Inflammatory macrophage treated with lipopolysaccharide for 1 hour (primary cell): ENCODE results near the gene SLC2A14.
"Not testable (repeated sequence)": the region's sequence is repeated elsewhere in the genome, so short reads cannot be mapped to it uniquely, and the experiment has no call there.

Experiments
- DNase-seq, 2 donors: peaks; one replicate each; pipeline ENCODE4 v3.0.0-alpha.2; 2020 to 2022

The SLC2A14 gene

GRCh38 chr12:7872566-7873319 is at the start of gene SLC2A14:
SLC2A14 (minus strand) TSS chr12:7872915; CDS start chr12:7869880, 3,035 bp downstream.
- no peak for DNase-seq

- not testable (repeated sequence) for DNase-seq
Observed at GRCh38 chr12:7921181-7921580, 48.5 kb upstream of the SLC2A14 start.

- not testable (repeated sequence) for DNase-seq
Observed at GRCh38 chr12:7918268-7918590, 45.5 kb upstream of the SLC2A14 start.

GRCh38 chr12:7917392-7918267 is 44.9 kb upstream of the SLC2A14 start:
- DNase-seq = no peak

- DNase-seq = no peak
Observed at GRCh38 chr12:7916936-7917335, 44.2 kb upstream of the SLC2A14 start.

GRCh38 chr12:7915661-7916403 is 43.1 kb upstream of the SLC2A14 start:
- no peak for DNase-seq

- DNase-seq = not testable (repeated sequence)
Observed at GRCh38 chr12:7910106-7910505, 37.4 kb upstream of the SLC2A14 start.

GRCh38 chr12:7907009-7907408 is 34.3 kb upstream of the SLC2A14 start:
- peak; percentile 35 to 55 for DNase-seq

- DNase-seq = not testable (repeated sequence)
Observed at GRCh38 chr12:7906303-7906702, 33.6 kb upstream of the SLC2A14 start.

GRCh38 chr12:7905600-7906125 is 32.9 kb upstream of the SLC2A14 start:
- not testable (repeated sequence) for DNase-seq

- DNase-seq = no peak
Observed at GRCh38 chr12:7905071-7905470, 32.4 kb upstream of the SLC2A14 start.

GRCh38 chr12:7902416-7902815 is 29.7 kb upstream of the SLC2A14 start:
- not testable (repeated sequence) for DNase-seq

- no peak for DNase-seq
Observed at GRCh38 chr12:7899755-7900154, 27.0 kb upstream of the SLC2A14 start.

GRCh38 chr12:7896726-7897125 is 24.0 kb upstream of the SLC2A14 start:
- DNase-seq = not testable (repeated sequence)

GRCh38 chr12:7892186-7892980 is 19.7 kb upstream of the SLC2A14 start:
- DNase-seq = peak; percentile 31 to 36

- peak; percentile 29 to 49 for DNase-seq
Observed at GRCh38 chr12:7884689-7885088, 12.0 kb upstream of the SLC2A14 start.

- not testable (repeated sequence) for DNase-seq
Observed at GRCh38 chr12:7881736-7882120, 9.0 kb upstream of the SLC2A14 start.

- not testable (repeated sequence) for DNase-seq
Observed at GRCh38 chr12:7880952-7881735, 8.4 kb upstream of the SLC2A14 start.

- no peak for DNase-seq
Observed at GRCh38 chr12:7879246-7879645, 6.5 kb upstream of the SLC2A14 start.

- DNase-seq = no peak
Observed at GRCh38 chr12:7877420-7877819, 4.7 kb upstream of the SLC2A14 start.

GRCh38 chr12:7870335-7870734 is 2.4 kb downstream of the SLC2A14 start:
- no peak for DNase-seq
